NT2/D1 (cell line): ENCODE results near the gene BNC1.
"Not testable (repeated sequence)": the region's sequence is repeated elsewhere in the genome, so short reads cannot be mapped to it uniquely, and the experiment has no call there.

Source experiments
- DNase-seq: peaks from one replicate; pipeline ENCODE4 v3.0.0-alpha.2; 2011; ENCODE audit warnings: low read depth, low spot score
- H3K27me3 ChIP-seq: 2 replicates; pipeline ENCODE4 v1.6.0; 2011; ENCODE audit warnings: mild to moderate bottlenecking; ENCODE audit not compliant: insufficient read length, insufficient read depth
- H3K36me3 ChIP-seq: 2 replicates; pipeline ENCODE4 v1.6.1; 2011; ENCODE audit warnings: mild to moderate bottlenecking, low read length, mixed read lengths; ENCODE audit not compliant: insufficient read depth, insufficient read length
- H3K4me1 ChIP-seq: 2 replicates; pipeline ENCODE4 v1.5.1; 2011; ENCODE audit not compliant: insufficient read depth, insufficient read length
- H3K4me3 ChIP-seq: 2 replicates; pipeline ENCODE4 v1.5.1; 2011; ENCODE audit warnings: low read depth; ENCODE audit not compliant: insufficient read length
- H3K9ac ChIP-seq: 2 replicates; pipeline ENCODE4 v1.6.0; 2011; ENCODE audit warnings: low read depth; ENCODE audit not compliant: insufficient read length
- H3K9me3 ChIP-seq: 2 replicates; pipeline ENCODE4 v1.5.1; 2011; ENCODE audit warnings: mild to moderate bottlenecking, low read length; ENCODE audit not compliant: insufficient read depth
- SUZ12 ChIP-seq: IDR thresholded peaks from 2 replicates; pipeline ENCODE4 v1.6.1; 2011; ENCODE audit not compliant: insufficient read length, insufficient read depth; ENCODE audit errors: extremely low read depth
- YY1 ChIP-seq: IDR thresholded peaks from 2 replicates; pipeline ENCODE4 v1.6.1; 2011; ENCODE audit not compliant: insufficient read length, insufficient read depth
- ZNF274 ChIP-seq: IDR thresholded peaks from 2 replicates; pipeline ENCODE4 v1.6.1; 2011; ENCODE audit warnings: mild to moderate bottlenecking, low read depth, low read length

The BNC1 gene

GRCh38 chr15:83262594-83263315, 21.7 kb downstream of the BNC1 start:
- Histone ChIP-seq H3K4me3 (no peak overlapping the region), H3K36me3 (peaks cover 67% of the 10 kb centered on the region), H3K9ac (no peak overlapping the region), H3K9me3 (no peaks in the 10 kb centered on the region), H3K27me3 (no peaks in the 10 kb centered on the region), H3K4me1 (no peaks in the 10 kb centered on the region)
- no peak for DNase-seq
- no peak for TF ChIP-seq SUZ12
- no peak for TF ChIP-seq ZNF274
- no peak for TF ChIP-seq YY1

- not testable (repeated sequence) for H3K4me1 ChIP-seq, DNase-seq, H3K27me3 ChIP-seq, H3K9ac ChIP-seq, H3K4me3 ChIP-seq, H3K9me3 ChIP-seq
- peaks cover 71% of the 10 kb centered on the region for H3K36me3 ChIP-seq
Measured at GRCh38 chr15:83262181-83262580, 22.3 kb downstream of the BNC1 start.

GRCh38 chr15:83250781-83251180, 33.7 kb downstream of the BNC1 start:
- no peaks in the 10 kb centered on the region for H3K36me3 ChIP-seq
- peaks cover 3% of the 10 kb centered on the region for H3K4me1 ChIP-seq
- peaks cover 8% of the 10 kb centered on the region for H3K27me3 ChIP-seq
- DNase-seq: no peak
- H3K9me3 ChIP-seq: no peaks in the 10 kb centered on the region
- no peak for TF ChIP-seq SUZ12
- TF ChIP-seq ZNF274: no peak
- no peak for TF ChIP-seq YY1
- no peak overlapping the region for H3K4me3 ChIP-seq
- no peak overlapping the region for H3K9ac ChIP-seq

- peaks cover 3% of the 10 kb centered on the region for H3K4me1 ChIP-seq
- no peak overlapping the region for H3K9ac ChIP-seq
- DNase-seq: no peak
- no peak for TF ChIP-seq SUZ12
- TF ChIP-seq ZNF274: no peak
- no peak for TF ChIP-seq YY1
- H3K4me3 ChIP-seq: no peak overlapping the region
- H3K27me3 ChIP-seq: peaks cover 8% of the 10 kb centered on the region
- H3K9me3 ChIP-seq: no peaks in the 10 kb centered on the region
- H3K36me3 ChIP-seq: no peaks in the 10 kb centered on the region
Measured at GRCh38 chr15:83249030-83249343, 35.5 kb downstream of the BNC1 start.

- Histone ChIP-seq H3K9ac (peak overlapping the region; percentile 6), H3K9me3 (no peaks in the 10 kb centered on the region), H3K27me3 (peaks cover 8% of the 10 kb centered on the region), H3K4me3 (no peak overlapping the region), H3K4me1 (peaks cover 3% of the 10 kb centered on the region), H3K36me3 (no peaks in the 10 kb centered on the region)
- no peak for TF ChIP-seq SUZ12
- TF ChIP-seq ZNF274: no peak
- TF ChIP-seq YY1: no peak
- DNase-seq: peak; percentile 70
Measured at GRCh38 chr15:83248151-83249029, 36.1 kb downstream of the BNC1 start.

- Histone ChIP-seq H3K9me3 (no peaks in the 10 kb centered on the region), H3K9ac (no peak overlapping the region), H3K4me1 (no peaks in the 10 kb centered on the region), H3K27me3 (peaks cover 8% of the 10 kb centered on the region), H3K4me3 (no peak overlapping the region), H3K36me3 (no peaks in the 10 kb centered on the region)
- TF ChIP-seq YY1: no peak
- TF ChIP-seq ZNF274: no peak
- TF ChIP-seq SUZ12: no peak
- DNase-seq: no peak
Measured at GRCh38 chr15:83243634-83244033, 40.8 kb downstream of the BNC1 start.

GRCh38 chr15:83230242-83230641, 54.2 kb downstream of the BNC1 start:
- TF ChIP-seq SUZ12 (no peak), ZNF274 (no peak), YY1 (no peak)
- peaks cover 14% of the 10 kb centered on the region for H3K9me3 ChIP-seq
- no peak overlapping the region for H3K4me3 ChIP-seq
- no peak for DNase-seq
- no peaks in the 10 kb centered on the region for H3K27me3 ChIP-seq
- no peak overlapping the region for H3K9ac ChIP-seq
- no peaks in the 10 kb centered on the region for H3K4me1 ChIP-seq
- H3K36me3 ChIP-seq: no peaks in the 10 kb centered on the region
